Pancreas (tissue), 10 donors: ENCODE measurements around the gene KCNQ5. TPM values are rescaled to one million over a fixed set of nuclear protein-coding genes. Genes with fewer than 3 reads are reported as not detected.

Source experiments
- ATAC-seq, 4 donors: fragments of 200-7000 bp; cut with Tn5 transposase; one replicate each; pipeline versions ENCODE4 v1.8.0 to v1.9.1; 2020; ENCODE audit warnings: mild to moderate bottlenecking in 4 of 4, moderate library complexity in 4 of 4
- DNase-seq, 6 donors: peaks; one replicate each; pipeline ENCODE4 v3.0.0-alpha.2; 2020
- FAIRE-seq: peaks from 2 replicates; lab custom pipeline; 2012; peaks lifted over from hg19 to GRCh38; lab: Jason Lieb, UNC
- H3K27ac ChIP-seq, 4 donors: fragments of 200-600 bp; sonication (generic); 1 replicate in 3 of 4; 2 replicates in 1 of 4; pipeline versions ENCODE4 v1.5.0 to v1.8.0; 2020
- H3K27me3 ChIP-seq, 4 donors: fragments of 200-600 bp; one replicate each; pipeline ENCODE4 v1.8.0; 2021
- H3K36me3 ChIP-seq, 3 donors: fragments of 200-600 bp; sonication (generic) in 1 of 3; one replicate each; pipeline versions ENCODE4 v1.5.0 to v1.8.0; 2020 to 2021
- H3K4me1 ChIP-seq, 3 donors: fragments of 200-600 bp; one replicate each; pipeline ENCODE4 v1.8.0; 2021
- H3K4me3 ChIP-seq, 4 donors: fragments of 200-600 bp; sonication (generic) in 2 of 4; one replicate each; pipeline versions ENCODE4 v1.5.0 to v1.8.0; 2020 to 2021
- H3K9me3 ChIP-seq, 4 donors: fragments of 200-600 bp; one replicate each; pipeline ENCODE4 v1.8.0; 2021
- CTCF ChIP-seq, 4 donors: fragments of 200-600 bp; sonication (generic) in 3 of 4; IDR thresholded peaks; one replicate each; pipeline versions ENCODE4 v1.5.0 to v1.8.0; 2021; ENCODE audit warnings: antibody characterized with exemption in 4 of 4
- WGBS, 2 donors: extraction: QIAGEN DNeasy Blood & Tissue Kit; methylation state at CpG; one replicate each; pipeline ENCODE4 v1.1.7; 2013; 5-methylcytosine and 5-hydroxymethylcytosine counted together
- intact Hi-C, 3 donors: fragments of 100-400 bp; cut with DNase I; formaldehyde crosslinking; loops; one replicate each; pipeline versions ENCODE4 v1.11.1 to v1.14.2; 2022
- polyA plus RNA-seq, 2 donors: library from polyadenylated mRNA; stranded (reverse); fragments of 200-250 nt; gene quantifications; one replicate each; pipeline ENCODE4 v1.2.3, GENCODE V29; 2013
- total RNA-seq, 6 donors: library from RNA; stranded (reverse); fragmentation: NEBNext Ultra II Directional in 4 of 6; extraction: Animal tissue kit (Norgen Biotek cat#: 25700) in 4 of 6; gene quantifications; one replicate each; pipeline versions ENCODE4 v1.2.1 to v1.2.4, GENCODE V29; 2021 to 2023
- donor health status: healthy with polysubstance abuse.
- donor health status: DM: no; HTN: no; CAD: no; lungs with moderate emphysema.
- donor health status: DM: no; HTN: no; CAD: no.
- donor health status: control.
- donor health status: control.
- donor health status: Bipolar disorder and iron deficiency.
- donor health status: DM: yes; HTN: yes; CAD: no.
- donor health status: DM: no; HTN: no; CAD: no.
- donor health status: DM: no; HTN: no; CAD: no.
- donor health status: DM: yes; HTN: yes; CAD: no.

KCNQ5 gene
- total and polyA plus RNA-seq, 8 donors: 0.03 to 1.1 (median 0.13) TPM

- no peak overlapping the region for H3K4me3 ChIP-seq
- no peak for TF ChIP-seq CTCF (IDR thresholded peaks at IDR 0.05)
- no peak overlapping the region for H3K27ac ChIP-seq
- FAIRE-seq: no peak
- no peak for DNase-seq
- H3K27me3 ChIP-seq: no peaks in the 10 kb centered on the region
- H3K4me1 ChIP-seq: no peaks in the 10 kb centered on the region
- no peaks in the 10 kb centered on the region for H3K9me3 ChIP-seq
- no peak for ATAC-seq
- WGBS, 2 donors: 52 to 53% methylated on average over 2 of the region's 2 CpGs
- H3K36me3 ChIP-seq: no peaks in the 10 kb centered on the region
- intact Hi-C loops: no loop called here
These were observed 531.3 kb downstream of the KCNQ5 start for GRCh38 chr6:73152966-73153757.

- Histone ChIP-seq H3K4me3 (no peak overlapping the region), H3K27me3 (no peaks in the 10 kb centered on the region), H3K27ac (no peak overlapping the region), H3K4me1 (no peaks in the 10 kb centered on the region), H3K9me3 (no peaks in the 10 kb centered on the region), H3K36me3 (no peaks in the 10 kb centered on the region)
- ATAC-seq (no peak), FAIRE-seq (no peak), DNase-seq (peak in 1 of 6 donors; percentile 39)
- TF ChIP-seq CTCF (IDR thresholded peaks at IDR 0.05): no peak
- WGBS, 2 donors: 86 to 90% methylated on average over 35 to 41 of the region's 41 CpGs
- intact Hi-C loops: no loop called here
These were observed 535.2 kb downstream of the KCNQ5 start for GRCh38 chr6:73156793-73157767.

DNA sequence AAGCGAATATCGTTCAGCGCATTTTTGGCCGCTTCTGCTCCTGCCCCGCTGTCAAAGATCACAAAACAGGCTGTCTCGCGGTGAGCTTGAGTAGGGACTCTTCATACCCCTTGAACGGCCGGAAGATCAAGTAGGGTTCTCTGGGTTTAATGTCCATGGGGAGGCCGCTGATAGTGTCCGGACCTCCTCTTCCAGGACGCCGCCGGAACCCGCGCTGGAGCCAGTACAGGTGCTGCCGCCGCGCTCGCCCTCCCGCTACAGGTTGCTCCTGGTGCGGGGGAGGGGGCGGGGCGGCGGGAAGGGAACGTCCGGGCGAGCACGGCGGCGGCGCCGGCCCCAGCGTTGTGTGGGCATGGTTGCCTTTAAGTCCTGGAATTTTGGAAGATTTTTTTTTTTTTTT lies 536.0 kb downstream of the KCNQ5 start:
- peak in 1 of 6 donors; percentile 33 for DNase-seq
- intact Hi-C loops: no loop called here
- Histone ChIP-seq H3K4me3 (no peak overlapping the region), H3K9me3 (no peaks in the 10 kb centered on the region), H3K4me1 (no peaks in the 10 kb centered on the region), H3K27me3 (no peaks in the 10 kb centered on the region), H3K36me3 (no peaks in the 10 kb centered on the region), H3K27ac (no peak overlapping the region)
- no peak for FAIRE-seq
- 81 to 83% methylated on average over 32 to 34 of the region's 34 CpGs for WGBS, 2 donors
- ATAC-seq: no peak
- TF ChIP-seq CTCF (IDR thresholded peaks at IDR 0.05): no peak

GRCh38 chr6:73169111-73169510 lies 547.2 kb downstream of the KCNQ5 start:
- no peak overlapping the region for H3K4me3 ChIP-seq
- no peaks in the 10 kb centered on the region for H3K4me1 ChIP-seq
- FAIRE-seq (no peak), ATAC-seq (no peak), DNase-seq (no peak)
- WGBS, 2 donors: 69 to 72% methylated on average over 4 of the region's 4 CpGs
- H3K27me3 ChIP-seq: no peaks in the 10 kb centered on the region
- no peaks in the 10 kb centered on the region for H3K36me3 ChIP-seq
- intact Hi-C loops: no loop called here
- no peak for TF ChIP-seq CTCF (IDR thresholded peaks at IDR 0.05)
- no peaks in the 10 kb centered on the region for H3K9me3 ChIP-seq
- H3K27ac ChIP-seq: no peak overlapping the region
